Transverse colon (tissue), 4 donors: ENCODE results near the gene TFIP11. TPM values are rescaled to one million over a fixed set of nuclear protein-coding genes. Genes with fewer than 3 reads are reported as not detected.

Experiments used
- DNase-seq: peaks from one replicate; pipeline ENCODE4 v3.0.0-alpha.2; 2019
- H3K27ac ChIP-seq, 4 donors: fragments of 200-600 bp; sonication (generic); 2 replicates each; pipeline ENCODE4 v1.5.1; 2016 to 2018; ENCODE audit warnings: inconsistent platforms in 4 of 4
- H3K27me3 ChIP-seq: fragments of 200-600 bp; sonication (generic); 2 replicates; pipeline ENCODE4 v1.5.1; 2017; ENCODE audit warnings: inconsistent platforms
- H3K36me3 ChIP-seq, 4 donors: fragments of 200-600 bp; sonication (generic); 2 replicates each; pipeline ENCODE4 v1.5.1; 2017 to 2019; ENCODE audit warnings: inconsistent platforms in 4 of 4
- H3K4me1 ChIP-seq, 4 donors: fragments of 200-600 bp; sonication (generic); 2 replicates each; pipeline ENCODE4 v1.5.1; 2017 to 2020; ENCODE audit warnings: inconsistent platforms in 4 of 4
- H3K4me3 ChIP-seq, 4 donors: fragments of 200-600 bp; sonication (generic); 1 replicate in 1 of 4; 2 replicates in 3 of 4; pipeline versions ENCODE4 v1.5.1 to v1.6.1; 2017 to 2019; ENCODE audit warnings: inconsistent platforms in 4 of 4
- H3K9me3 ChIP-seq, 2 donors: fragments of 200-600 bp; sonication (generic); 2 replicates each; pipeline ENCODE4 v1.5.1; 2017 to 2019; ENCODE audit warnings: inconsistent platforms in 2 of 2
- EP300 ChIP-seq: sonication (generic); formaldehyde crosslinking; IDR thresholded peaks from one replicate; pipeline ENCODE4 v1.6.1; 2017; ENCODE audit warnings: antibody characterized with exemption, low read depth
- POLR2A ChIP-seq: fragments of 450-650 bp; IDR thresholded peaks from one replicate; pipeline ENCODE4 v1.6.1; 2016; ENCODE audit warnings: antibody characterized with exemption, mild to moderate bottlenecking, moderate library complexity
- POLR2AphosphoS5 ChIP-seq, 3 donors: sonication (generic); formaldehyde crosslinking; IDR thresholded peaks; one replicate each; pipeline ENCODE4 v1.6.1; 2016; ENCODE audit warnings: antibody characterized with exemption in 3 of 3
- WGBS, 2 donors: methylation state at CpG; one replicate each; pipeline ENCODE4 v1.1.5; 2018; ENCODE audit warnings: low coverage in 1 of 2; 5-methylcytosine and 5-hydroxymethylcytosine counted together
- in situ Hi-C, 4 donors: fragments of 200-750 bp; cut with MboI; loops; one replicate each; pipeline versions ENCODE4 v1.15.0 to v1.15.1; 2017; ENCODE audit warnings: low sequenced_read_pairs in 3 of 4, low pct_ligation_motif_present in 1 of 4, low pct_unique_long_range_greater_than_20kb in 1 of 4
- intact Hi-C: fragments of 100-400 bp; cut with DNase I; formaldehyde crosslinking; loops from one replicate; pipeline ENCODE4 v1.15.1; 2023; ENCODE audit warnings: low total_unique reads
- total RNA-seq, 4 donors: library from RNA; depleted of rRNA; stranded (reverse); fragments of >200 nt; gene quantifications; one replicate each; pipeline ENCODE4 v1.1.0, GENCODE V29; 2016
- TF ChIP-seq, protein P1 (sequence below), 5 experiments: fragments of 200-600 bp in 3 of 5; fragments of 450-650 bp in 2 of 5; sonication (generic) in 3 of 5; IDR thresholded peaks; 1 replicate in 2 of 5; 2 replicates in 3 of 5; pipeline ENCODE4 v1.5.1; 2016 to 2017; ENCODE audit warnings: antibody characterized with exemption in 5 of 5, inconsistent platforms in 3 of 5, mild to moderate bottlenecking in 2 of 5, moderate library complexity in 1 of 5

The TFIP11 gene
- total RNA-seq, 4 donors from 2014 or later: 5.2 to 33.7 (median 31.1) TPM

DNA sequence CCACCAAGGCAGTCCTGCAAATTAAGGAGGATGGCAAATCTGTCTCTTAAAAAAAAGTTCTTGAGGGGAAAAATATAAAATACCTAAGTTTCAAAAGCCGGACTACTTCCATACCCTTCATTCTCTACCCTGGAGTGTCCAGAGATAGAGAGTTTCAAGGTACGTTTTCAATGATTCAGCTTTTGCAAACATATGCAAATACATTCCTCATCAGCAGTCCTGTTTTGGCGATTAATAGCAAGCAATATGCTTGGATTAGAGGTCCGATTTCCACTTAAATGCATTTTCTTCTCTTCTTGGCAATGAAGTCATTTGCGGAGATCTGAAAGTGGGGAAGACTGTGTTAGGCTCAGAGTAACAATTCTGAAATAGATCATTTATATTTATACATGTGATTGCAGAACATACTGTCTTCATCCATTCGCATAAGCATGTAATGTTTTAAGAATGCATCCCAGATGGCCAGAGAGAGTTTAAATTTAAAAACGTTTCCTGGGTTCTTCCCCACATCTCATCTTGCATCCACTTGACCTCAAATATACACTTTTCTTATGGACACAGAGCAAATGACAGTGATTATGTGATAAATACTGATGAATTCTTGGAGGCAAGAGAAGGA, 13.8 kb upstream of the TFIP11 start:
- no peaks in the 10 kb centered on the region for H3K4me1 ChIP-seq
- no peak overlapping the region for H3K4me3 ChIP-seq
- no peak for DNase-seq
- no peak overlapping the region for H3K27ac ChIP-seq
- in situ Hi-C loops (no loop called here), intact Hi-C loops (no loop called here)
- peaks cover 0 to 5% (median 0%) of the 10 kb centered on the region in 4 donors for H3K36me3 ChIP-seq
- TF ChIP-seq, protein P1, sequence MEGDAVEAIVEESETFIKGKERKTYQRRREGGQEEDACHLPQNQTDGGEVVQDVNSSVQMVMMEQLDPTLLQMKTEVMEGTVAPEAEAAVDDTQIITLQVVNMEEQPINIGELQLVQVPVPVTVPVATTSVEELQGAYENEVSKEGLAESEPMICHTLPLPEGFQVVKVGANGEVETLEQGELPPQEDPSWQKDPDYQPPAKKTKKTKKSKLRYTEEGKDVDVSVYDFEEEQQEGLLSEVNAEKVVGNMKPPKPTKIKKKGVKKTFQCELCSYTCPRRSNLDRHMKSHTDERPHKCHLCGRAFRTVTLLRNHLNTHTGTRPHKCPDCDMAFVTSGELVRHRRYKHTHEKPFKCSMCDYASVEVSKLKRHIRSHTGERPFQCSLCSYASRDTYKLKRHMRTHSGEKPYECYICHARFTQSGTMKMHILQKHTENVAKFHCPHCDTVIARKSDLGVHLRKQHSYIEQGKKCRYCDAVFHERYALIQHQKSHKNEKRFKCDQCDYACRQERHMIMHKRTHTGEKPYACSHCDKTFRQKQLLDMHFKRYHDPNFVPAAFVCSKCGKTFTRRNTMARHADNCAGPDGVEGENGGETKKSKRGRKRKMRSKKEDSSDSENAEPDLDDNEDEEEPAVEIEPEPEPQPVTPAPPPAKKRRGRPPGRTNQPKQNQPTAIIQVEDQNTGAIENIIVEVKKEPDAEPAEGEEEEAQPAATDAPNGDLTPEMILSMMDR (IDR thresholded peaks at IDR 0.05): no peak
- TF ChIP-seq POLR2A (no peak), POLR2AphosphoS5 (IDR thresholded peaks at IDR 0.05) (no peak), EP300 (no peak)
- 82 to 89% methylated on average over 6 to 7 of the region's 7 CpGs for WGBS, 2 donors
- no peaks in the 10 kb centered on the region for H3K9me3 ChIP-seq
- no peaks in the 10 kb centered on the region for H3K27me3 ChIP-seq

DNA sequence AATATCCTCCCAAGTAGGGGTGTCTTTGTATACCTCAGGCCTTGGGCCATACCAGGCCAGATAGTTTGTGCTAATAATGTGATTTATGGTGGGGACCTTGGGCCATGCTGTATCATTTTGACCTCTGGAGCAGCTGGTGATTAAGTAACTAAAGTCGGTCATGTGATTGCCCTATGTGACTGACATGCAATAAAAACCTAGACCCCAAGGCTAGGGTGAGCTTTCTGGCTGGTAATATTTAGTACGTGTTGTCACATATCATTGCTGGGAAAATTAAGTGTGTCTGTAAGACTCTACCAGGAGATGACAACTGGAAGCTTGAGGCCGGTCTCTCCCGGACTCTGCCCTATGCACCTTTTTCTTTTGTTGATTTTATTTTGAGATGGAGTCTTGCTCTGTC, 12.6 kb upstream of the TFIP11 start:
- intact Hi-C loops (no loop called here), in situ Hi-C loops (no loop called here)
- WGBS, 2 donors: 86% methylated on average over 4 of the region's 4 CpGs; no CpG with 5 or more reads in 1 of the 2 donors
- TF ChIP-seq EP300: no peak
- TF ChIP-seq POLR2AphosphoS5 (IDR thresholded peaks at IDR 0.05): no peak
- TF ChIP-seq POLR2A: no peak
- TF ChIP-seq, protein P1 (IDR thresholded peaks at IDR 0.05): no peak
- DNase-seq: no peak
- Histone ChIP-seq H3K4me1 (no peaks in the 10 kb centered on the region), H3K4me3 (no peak overlapping the region), H3K36me3 (peaks cover 0 to 5% (median 0%) of the 10 kb centered on the region in 4 donors), H3K9me3 (no peaks in the 10 kb centered on the region), H3K27ac (no peak overlapping the region), H3K27me3 (no peaks in the 10 kb centered on the region)

DNA sequence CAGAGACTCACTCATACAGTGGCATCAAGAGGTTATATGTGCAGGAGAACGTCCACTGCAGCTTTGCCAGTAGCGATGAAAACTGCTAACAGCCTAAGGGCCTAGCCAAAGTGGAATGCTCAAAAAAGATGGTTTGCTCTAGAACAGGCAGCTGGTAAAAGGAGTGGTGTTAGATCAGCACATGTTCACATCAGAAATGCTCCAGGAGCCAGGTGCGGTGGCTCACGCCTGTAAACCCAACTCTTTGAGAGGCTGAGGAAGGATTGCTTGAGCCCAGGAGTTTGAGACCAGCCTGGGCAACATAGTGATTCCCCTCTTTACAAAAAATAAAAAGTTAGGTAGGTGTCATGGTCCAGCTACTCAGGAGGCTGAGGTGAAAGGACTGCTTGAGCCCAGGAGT, 10.3 kb upstream of the TFIP11 start:
- Histone ChIP-seq H3K27me3 (no peaks in the 10 kb centered on the region), H3K9me3 (no peaks in the 10 kb centered on the region), H3K36me3 (peaks cover 0 to under 1% (median 0%) of the 10 kb centered on the region in 4 donors), H3K4me3 (no peak overlapping the region), H3K27ac (no peak overlapping the region), H3K4me1 (no peaks in the 10 kb centered on the region)
- DNase-seq: no peak
- intact Hi-C loops (no loop called here), in situ Hi-C loops (no loop called here)
- TF ChIP-seq EP300 (no peak), POLR2A (no peak), POLR2AphosphoS5 (IDR thresholded peaks at IDR 0.05) (no peak)
- TF ChIP-seq, protein P1 (IDR thresholded peaks at IDR 0.05): no peak
- WGBS, 2 donors: 92 to 93% methylated on average over 3 to 4 of the region's 4 CpGs

DNA sequence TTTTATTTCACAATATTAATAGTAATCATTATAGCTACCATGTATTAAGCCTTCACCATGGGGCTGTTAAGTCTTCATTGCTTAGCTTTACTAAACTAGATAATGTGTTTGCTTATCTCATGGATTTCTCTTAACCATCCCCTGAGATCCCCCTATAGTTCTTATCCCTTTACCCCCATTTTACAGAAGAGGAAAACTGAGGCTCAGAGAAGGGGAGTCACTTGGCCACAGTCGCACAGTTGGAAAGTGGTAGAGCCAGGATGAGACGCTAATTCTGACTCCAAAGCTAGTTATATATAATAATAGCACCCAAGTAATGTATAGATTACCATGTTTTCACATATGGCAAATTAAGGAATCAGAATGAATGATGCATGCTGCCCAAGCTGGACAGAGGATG, 9.7 kb upstream of the TFIP11 start:
- Histone ChIP-seq H3K36me3 (no peaks in the 10 kb centered on the region), H3K27me3 (no peaks in the 10 kb centered on the region), H3K4me1 (no peaks in the 10 kb centered on the region), H3K4me3 (no peak overlapping the region), H3K9me3 (no peaks in the 10 kb centered on the region), H3K27ac (no peak overlapping the region)
- in situ Hi-C loops: no loop called here
- TF ChIP-seq, protein P1 (IDR thresholded peaks at IDR 0.05): no peak
- TF ChIP-seq EP300 (no peak), POLR2A (no peak), POLR2AphosphoS5 (IDR thresholded peaks at IDR 0.05) (no peak)
- intact Hi-C loops: no loop called here
- no peak for DNase-seq
- 96 to 100% methylated on average over 1 to 2 of the region's 2 CpGs for WGBS, 2 donors
